Brain microvascular endothelial cell (primary cell): ENCODE measurements around the gene AUH.

Experiments used
- DNase-seq: peaks from one replicate; pipeline ENCODE4 v3.0.0-alpha.2; 2020
- H3K27ac ChIP-seq: fragments of 250-450 bp; sonication (Bioruptor Pico); 2 replicates; pipeline ENCODE4 v1.5.1; 2020; ENCODE audit warnings: mild to moderate bottlenecking, moderate library complexity
- H3K27me3 ChIP-seq: fragments of 250-450 bp; sonication (Bioruptor Pico); replicated peaks from 2 replicates; pipeline ENCODE4 v1.5.1; 2020; ENCODE audit warnings: mild to moderate bottlenecking
- H3K36me3 ChIP-seq: fragments of 250-450 bp; sonication (Bioruptor Pico); replicated peaks from 2 replicates; pipeline ENCODE4 v1.5.1; 2020; ENCODE audit warnings: mild to moderate bottlenecking
- H3K4me3 ChIP-seq: 2 replicates; pipeline ENCODE4 v1.5.1; 2011; ENCODE audit warnings: low read depth, mild to moderate bottlenecking, control low read depth, low read length, moderate library complexity
- in situ Hi-C: cut with HindIII; loops from 2 replicates; pipeline ENCODE4 v1.10.0; 2017; ENCODE audit warnings: low sequenced_read_pairs, low pct_ligation_motif_present
- TF ChIP-seq, protein P1 (sequence below): IDR thresholded peaks from 2 replicates; pipeline ENCODE4 v1.5.1; 2011; ENCODE audit warnings: low read depth, mild to moderate bottlenecking, moderate library complexity, low read length, control low read depth, inconsistent platforms; ENCODE audit errors: missing control alignments

AUH gene

DNA sequence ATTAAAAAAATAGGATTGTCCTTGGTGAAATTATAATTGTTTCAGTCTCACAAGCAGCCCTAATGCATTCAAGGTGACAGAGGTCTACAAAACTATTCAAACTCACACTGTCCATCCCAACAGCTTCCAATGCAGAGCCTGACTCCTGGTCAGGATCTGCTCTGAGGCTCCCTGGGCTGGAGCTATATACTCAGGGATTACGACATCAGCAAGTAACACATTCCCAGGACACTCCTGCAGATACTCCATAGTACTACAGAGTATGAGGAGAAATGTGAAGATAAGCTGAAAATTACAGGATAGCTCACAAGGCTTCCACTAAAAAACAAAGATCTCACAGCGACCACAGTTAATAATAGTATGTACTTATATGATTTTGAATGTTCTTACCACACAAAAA is 130.1 kb downstream of the AUH start:
- in situ Hi-C loops = no loop called here
- no peak overlapping the region for H3K4me3 ChIP-seq
- H3K36me3 ChIP-seq = no peaks in the 10 kb centered on the region
- no peak overlapping the region for H3K27ac ChIP-seq
- TF ChIP-seq, protein P1, sequence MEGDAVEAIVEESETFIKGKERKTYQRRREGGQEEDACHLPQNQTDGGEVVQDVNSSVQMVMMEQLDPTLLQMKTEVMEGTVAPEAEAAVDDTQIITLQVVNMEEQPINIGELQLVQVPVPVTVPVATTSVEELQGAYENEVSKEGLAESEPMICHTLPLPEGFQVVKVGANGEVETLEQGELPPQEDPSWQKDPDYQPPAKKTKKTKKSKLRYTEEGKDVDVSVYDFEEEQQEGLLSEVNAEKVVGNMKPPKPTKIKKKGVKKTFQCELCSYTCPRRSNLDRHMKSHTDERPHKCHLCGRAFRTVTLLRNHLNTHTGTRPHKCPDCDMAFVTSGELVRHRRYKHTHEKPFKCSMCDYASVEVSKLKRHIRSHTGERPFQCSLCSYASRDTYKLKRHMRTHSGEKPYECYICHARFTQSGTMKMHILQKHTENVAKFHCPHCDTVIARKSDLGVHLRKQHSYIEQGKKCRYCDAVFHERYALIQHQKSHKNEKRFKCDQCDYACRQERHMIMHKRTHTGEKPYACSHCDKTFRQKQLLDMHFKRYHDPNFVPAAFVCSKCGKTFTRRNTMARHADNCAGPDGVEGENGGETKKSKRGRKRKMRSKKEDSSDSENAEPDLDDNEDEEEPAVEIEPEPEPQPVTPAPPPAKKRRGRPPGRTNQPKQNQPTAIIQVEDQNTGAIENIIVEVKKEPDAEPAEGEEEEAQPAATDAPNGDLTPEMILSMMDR = no peak
- H3K27me3 ChIP-seq = no peaks in the 10 kb centered on the region
- no peak for DNase-seq

DNA sequence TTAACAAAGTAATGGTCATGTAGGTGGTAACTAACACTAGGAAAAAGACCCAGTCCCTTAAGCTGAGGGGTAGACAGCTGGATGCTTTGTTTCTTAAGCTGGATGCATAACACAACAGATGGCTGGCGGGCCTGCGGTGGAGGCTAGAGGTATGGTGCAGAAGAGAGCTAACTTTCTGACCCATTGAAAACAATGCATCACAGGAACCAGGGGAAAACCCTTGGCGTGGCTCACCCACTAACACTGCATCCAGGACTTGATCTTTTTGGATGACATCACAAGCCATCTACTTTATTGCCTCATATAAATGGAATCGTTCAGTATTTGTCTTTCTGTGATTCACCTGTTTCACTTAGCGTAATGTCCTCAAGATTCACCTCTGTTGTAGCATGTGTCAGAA is 138.7 kb downstream of the AUH start:
- no peak overlapping the region for H3K4me3 ChIP-seq
- in situ Hi-C loops = no loop called here

DNA sequence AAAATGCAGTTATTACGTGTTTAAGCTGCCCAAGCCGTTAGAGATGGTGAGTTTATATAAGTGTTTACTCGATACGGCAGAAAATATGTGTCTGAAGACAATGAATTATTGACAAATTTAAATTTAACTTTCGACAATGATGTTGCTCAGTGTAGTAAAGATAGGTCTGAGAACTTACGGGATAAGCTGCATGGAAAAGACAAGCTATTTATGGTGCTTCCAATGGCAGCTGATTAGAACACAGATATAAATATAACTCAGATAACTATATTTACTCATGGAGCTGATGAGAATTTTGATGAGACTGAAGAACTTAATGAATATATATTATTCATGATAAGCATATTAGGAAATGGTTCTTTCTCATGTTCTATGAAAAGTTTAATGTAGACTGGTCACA is 139.3 kb downstream of the AUH start:
- DNase-seq = no peak
- TF ChIP-seq, protein P1 = no peak
- Histone ChIP-seq H3K27ac (no peak overlapping the region), H3K36me3 (no peaks in the 10 kb centered on the region), H3K27me3 (no peaks in the 10 kb centered on the region), H3K4me3 (no peak overlapping the region)
- in situ Hi-C loops = no loop called here

More for the DNA sequence above, 138.7 kb downstream of the AUH start:
- TF ChIP-seq, protein P1 = no peak
- no peaks in the 10 kb centered on the region for H3K36me3 ChIP-seq
- H3K27ac ChIP-seq = no peak overlapping the region
- no peaks in the 10 kb centered on the region for H3K27me3 ChIP-seq
- DNase-seq = no peak

DNA sequence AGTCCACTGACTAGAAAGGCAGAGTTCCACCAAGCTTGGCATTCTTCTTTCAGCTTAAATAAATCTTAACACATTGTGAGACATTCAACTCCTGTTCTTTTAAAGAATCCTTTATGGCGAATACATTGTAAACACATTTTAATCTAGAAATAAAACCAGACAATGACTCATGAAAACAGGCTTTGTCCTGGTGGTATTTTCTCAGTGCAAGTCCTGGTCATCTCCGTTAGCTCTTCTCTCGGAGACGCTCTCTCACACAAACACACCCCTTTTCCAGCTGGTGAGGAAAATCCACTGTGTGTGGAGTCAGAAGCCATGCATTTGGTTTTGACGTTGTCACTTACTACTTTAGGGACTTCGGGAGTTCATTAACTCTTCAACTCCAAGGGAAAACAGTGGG is 140.4 kb downstream of the AUH start:
- peak; percentile 89 for DNase-seq
- no peaks in the 10 kb centered on the region for H3K27me3 ChIP-seq
- H3K4me3 ChIP-seq = no peak overlapping the region
- H3K36me3 ChIP-seq = no peaks in the 10 kb centered on the region
- peak overlapping the region; percentile 78 for H3K27ac ChIP-seq
- TF ChIP-seq, protein P1 = no peak
- in situ Hi-C loops = no loop called here

DNA sequence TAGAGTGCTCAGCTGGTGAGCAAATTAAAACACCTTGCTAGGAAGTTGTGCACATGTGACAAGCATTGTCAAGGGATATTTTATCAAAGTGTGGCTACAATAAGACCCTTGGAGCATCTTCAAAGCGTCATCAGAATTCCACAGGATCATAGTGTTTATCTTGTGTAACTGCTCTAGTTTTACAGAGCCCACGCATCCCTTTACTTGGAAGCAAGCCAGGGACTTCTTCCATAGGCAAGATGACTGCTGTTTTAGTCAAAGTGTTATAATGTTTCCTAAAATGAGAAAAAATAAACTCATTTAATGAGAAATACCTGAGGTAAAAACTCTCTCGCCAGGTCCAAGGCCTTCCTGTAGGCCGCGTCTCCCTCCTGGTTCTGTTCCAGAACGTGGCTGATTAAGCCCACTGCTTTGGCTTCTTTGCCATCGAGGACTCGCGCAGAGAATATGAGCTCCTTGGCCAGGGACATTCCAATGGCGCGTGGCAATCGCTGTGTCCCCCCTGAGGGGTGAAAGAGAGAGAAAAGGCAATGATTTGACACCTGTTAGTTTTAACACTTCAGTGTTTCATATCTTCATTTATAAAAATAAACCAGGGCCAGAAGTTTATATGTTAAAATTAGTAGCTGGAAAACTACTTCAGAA is 141.1 kb downstream of the AUH start:
- DNase-seq = peak; percentile 52
- H3K27me3 ChIP-seq = no peaks in the 10 kb centered on the region
- no peak overlapping the region for H3K4me3 ChIP-seq
- in situ Hi-C loops = no loop called here
- TF ChIP-seq, protein P1 = no peak
- H3K27ac ChIP-seq = peak overlapping the region; percentile 78
- no peaks in the 10 kb centered on the region for H3K36me3 ChIP-seq

DNA sequence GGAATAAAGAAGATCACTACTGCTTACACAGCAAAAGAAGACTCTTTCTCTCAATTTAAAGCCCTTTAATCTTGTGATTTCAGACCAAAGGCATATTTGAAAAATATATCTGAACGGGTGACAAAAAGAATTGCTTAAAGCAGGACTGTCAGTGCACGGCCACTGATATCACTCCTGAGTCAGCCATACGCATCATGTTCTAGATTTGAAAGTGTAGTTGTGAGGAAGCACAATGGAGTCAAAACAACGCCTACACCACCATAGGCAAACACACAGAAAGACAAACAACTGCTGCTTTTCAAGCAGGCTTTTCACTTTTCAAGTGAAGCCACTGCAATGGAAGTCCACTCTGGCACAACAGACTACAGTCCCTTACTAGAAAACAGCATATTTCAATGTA is 141.7 kb downstream of the AUH start:
- in situ Hi-C loops = no loop called here
- no peaks in the 10 kb centered on the region for H3K27me3 ChIP-seq
- H3K27ac ChIP-seq = peak overlapping the region; percentile 78
- TF ChIP-seq, protein P1 = no peak
- no peak for DNase-seq
- no peaks in the 10 kb centered on the region for H3K36me3 ChIP-seq
- H3K4me3 ChIP-seq = no peak overlapping the region
